HG03103 (cell line): ENCODE results near the gene GNAQ.
"Not testable (repeated sequence)": the region's sequence is repeated elsewhere in the genome, so short reads cannot be mapped to it uniquely, and the experiment has no call there.

ENCODE experiments used
- ATAC-seq: cut with Tn5 transposase; IDR thresholded peaks from one replicate; pipeline ENCODE4 v1.9.1; 2021; ENCODE audit warnings: low read depth; ENCODE audit not compliant: unreplicated experiment

The GNAQ gene

GRCh38 chr9:77759391-77759790 lies 272.2 kb downstream of the GNAQ start:
- no peak for ATAC-seq

DNA sequence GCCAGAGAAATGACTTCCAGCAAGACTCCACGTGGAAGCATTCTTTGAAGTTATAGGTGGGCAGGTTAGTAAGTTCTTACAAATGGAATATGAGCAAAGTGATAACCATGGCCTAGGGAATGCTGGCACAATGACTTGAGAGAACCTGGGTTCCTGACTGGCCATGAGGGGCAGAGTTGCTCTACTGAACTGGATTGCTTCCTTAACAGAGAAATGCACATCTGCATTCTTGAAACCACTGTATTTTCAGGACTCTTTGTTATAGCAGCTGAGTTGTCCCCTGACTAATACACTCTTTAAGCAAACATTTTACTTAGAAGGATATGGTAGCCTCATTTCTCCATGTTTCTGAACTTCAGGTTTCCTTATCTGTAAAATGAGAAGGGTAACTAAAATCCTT lies 275.2 kb downstream of the GNAQ start:
- ATAC-seq, result no peak

- no peak for ATAC-seq
Observed at GRCh38 chr9:77753180-77753579, 278.4 kb downstream of the GNAQ start.

DNA sequence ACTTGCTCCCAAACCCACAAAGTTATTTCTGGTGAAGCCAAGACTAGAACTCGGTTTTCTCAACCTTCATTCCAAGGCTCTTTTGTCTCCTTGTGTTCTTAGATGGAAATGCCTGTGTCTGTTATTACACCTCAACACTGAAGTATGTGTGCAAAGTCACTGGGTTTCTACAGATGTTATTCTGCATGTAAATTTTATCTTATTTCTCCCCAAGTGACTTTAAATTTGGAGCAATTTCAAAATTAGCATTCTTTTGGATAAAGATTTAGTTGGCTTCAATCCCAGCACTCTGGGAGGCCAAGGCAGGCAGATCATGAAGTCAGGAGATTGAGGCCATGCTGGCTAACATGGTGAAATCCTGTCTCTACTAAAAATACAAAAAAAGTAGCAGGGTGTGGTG lies 279.1 kb downstream of the GNAQ start:
- ATAC-seq, result no peak

GRCh38 chr9:77751341-77752091 lies 280.1 kb downstream of the GNAQ start:
- no peak for ATAC-seq

GRCh38 chr9:77750981-77751340 lies 280.6 kb downstream of the GNAQ start:
- no peak for ATAC-seq

- ATAC-seq, result no peak
Observed at GRCh38 chr9:77750284-77750683, 281.3 kb downstream of the GNAQ start.

- no peak for ATAC-seq
Observed at GRCh38 chr9:77748214-77748772, 283.3 kb downstream of the GNAQ start.

GRCh38 chr9:77747163-77747562 lies 284.4 kb downstream of the GNAQ start:
- ATAC-seq, result no peak

DNA sequence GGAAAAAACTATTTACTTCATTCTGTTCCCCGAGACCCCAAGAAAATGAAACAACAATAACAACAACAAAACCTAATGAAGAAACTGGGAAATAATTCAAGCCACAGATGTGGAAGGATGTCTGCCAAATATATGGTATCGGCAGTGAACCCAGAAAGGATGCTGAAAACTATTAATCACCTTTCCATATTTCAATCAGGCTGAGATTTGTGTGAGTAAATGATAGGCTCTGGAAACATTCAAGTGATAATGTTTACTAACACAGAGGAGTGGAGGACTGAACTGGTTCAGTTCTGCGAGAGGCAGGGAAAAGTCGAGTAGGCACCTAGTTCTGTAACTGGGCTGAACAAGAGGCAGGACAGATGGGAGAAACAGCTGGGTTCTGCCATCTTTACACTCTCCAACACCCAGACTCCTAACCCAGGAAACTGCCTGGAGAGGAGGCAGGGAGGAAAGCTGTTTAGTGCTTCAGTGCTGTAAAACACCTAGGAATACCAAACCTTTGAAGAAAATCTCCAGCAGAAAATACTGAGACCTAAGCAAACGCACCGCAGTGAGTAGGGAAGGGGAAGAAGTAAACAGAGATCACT lies 286.7 kb downstream of the GNAQ start:
- ATAC-seq, result no peak

DNA sequence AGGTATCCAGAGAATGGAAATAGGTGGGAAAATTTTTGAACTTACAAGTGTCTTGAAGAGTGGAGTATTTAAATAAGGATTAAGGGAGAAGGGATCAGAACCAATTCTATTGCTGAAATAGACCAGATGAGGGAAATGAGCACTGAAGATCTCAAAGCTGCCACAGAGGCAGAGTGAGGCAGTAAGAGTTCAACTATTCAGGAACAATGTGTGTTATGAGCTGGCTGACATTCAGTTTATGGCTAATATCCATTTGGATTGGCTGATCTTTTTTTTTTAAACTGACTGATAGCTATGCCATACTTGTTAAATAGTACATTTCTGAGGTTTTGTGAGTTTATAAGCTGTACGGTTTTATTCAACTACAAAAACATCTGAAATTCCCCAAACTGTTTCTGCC lies 288.2 kb downstream of the GNAQ start:
- no peak for ATAC-seq

- no peak for ATAC-seq
Observed at GRCh38 chr9:77738932-77739331, 292.7 kb downstream of the GNAQ start.

GRCh38 chr9:77735494-77735893 lies 296.1 kb downstream of the GNAQ start:
- no peak for ATAC-seq

- no peak for ATAC-seq
Observed at GRCh38 chr9:77731930-77732329, 299.7 kb downstream of the GNAQ start.

- no peak for ATAC-seq
Observed at GRCh38 chr9:77731008-77731698, 300.5 kb downstream of the GNAQ start.

- ATAC-seq, result no peak
Observed at GRCh38 chr9:77729177-77729576, 302.4 kb downstream of the GNAQ start.

- ATAC-seq, result no peak
Observed at GRCh38 chr9:77726814-77727213, 304.8 kb downstream of the GNAQ start.

- no peak for ATAC-seq
Observed at GRCh38 chr9:77726289-77726688, 305.3 kb downstream of the GNAQ start.

GRCh38 chr9:77725820-77726219 lies 305.8 kb downstream of the GNAQ start:
- ATAC-seq, result no peak

GRCh38 chr9:77725046-77725694 lies 306.4 kb downstream of the GNAQ start:
- ATAC-seq, result no peak

GRCh38 chr9:77721156-77721555 lies 310.5 kb downstream of the GNAQ start:
- ATAC-seq, result not testable (repeated sequence)
